SU-DHL-6 (cell line): Measurements from ENCODE around the gene QKI.

ENCODE experiments used
- H2AFZ ChIP-seq: fragments of 200-600 bp; sonication (generic); 2 replicates; pipeline ENCODE4 v1.6.1; 2014; ENCODE audit warnings: low read depth, mild to moderate bottlenecking, moderate library complexity, mixed read lengths, antibody characterized with exemption, low read length; ENCODE audit not compliant: severe bottlenecking
- H3F3A ChIP-seq: fragments of 200-600 bp; shearing (Covaris generic); 2 replicates; pipeline ENCODE4 v1.6.0; 2016; ENCODE audit warnings: antibody characterized with exemption, mild to moderate bottlenecking; ENCODE audit not compliant: insufficient read depth
- H3K27ac ChIP-seq: fragments of 200-600 bp; sonication (generic); 2 replicates; pipeline ENCODE4 v1.5.1; 2016; ENCODE audit warnings: low read depth, mild to moderate bottlenecking, low read length, moderate library complexity, mixed read lengths
- H3K27me3 ChIP-seq: fragments of 200-600 bp; sonication (generic), shearing (Covaris generic); 2 replicates; pipeline ENCODE4 v1.6.0; 2014; ENCODE audit warnings: mild to moderate bottlenecking, low read length
- H3K36me3 ChIP-seq: fragments of 200-600 bp; sonication (generic); 2 replicates; pipeline ENCODE4 v1.6.1; 2014; ENCODE audit warnings: mild to moderate bottlenecking, low read length, mixed read lengths
- H3K4me2 ChIP-seq: fragments of 300-600, 200-600 bp; shearing (Covaris generic), sonication (generic); 2 replicates; pipeline ENCODE4 v1.6.0; 2014; ENCODE audit warnings: low read length, low read depth, mild to moderate bottlenecking; ENCODE audit not compliant: poor library complexity, severe bottlenecking
- H3K4me3 ChIP-seq: fragments of 200-600 bp; sonication (generic); 2 replicates; pipeline ENCODE4 v1.5.1; 2014; ENCODE audit warnings: antibody characterized with exemption, low read length, mild to moderate bottlenecking, mixed read lengths; ENCODE audit not compliant: insufficient read depth, poor library complexity, severe bottlenecking
- H3K79me2 ChIP-seq: fragments of 200-600 bp; sonication (generic); 2 replicates; pipeline ENCODE4 v1.6.1; 2014; ENCODE audit warnings: mild to moderate bottlenecking, low read length, moderate library complexity; ENCODE audit not compliant: insufficient read depth
- H3K9ac ChIP-seq: fragments of 200-600 bp; sonication (generic); 2 replicates; pipeline ENCODE4 v1.7.0; 2014; ENCODE audit warnings: mild to moderate bottlenecking, low read length
- H3K9me2 ChIP-seq: fragments of 200-600 bp; sonication (generic); replicated peaks from 2 replicates; pipeline ENCODE4 v1.6.1; 2014; ENCODE audit warnings: low read length; ENCODE audit not compliant: insufficient read depth
- H3K9me3 ChIP-seq: fragments of 200-600 bp; sonication (generic); 2 replicates; pipeline ENCODE4 v1.6.1; 2014; ENCODE audit warnings: low read length, mixed read lengths; ENCODE audit not compliant: insufficient read depth
- H4K20me1 ChIP-seq: fragments of 200-600 bp; sonication (generic); 2 replicates; pipeline ENCODE4 v1.6.1; 2014; ENCODE audit warnings: low read depth, mild to moderate bottlenecking, antibody characterized with exemption, low read length, moderate library complexity, mixed read lengths
- CTCF ChIP-seq: fragments of 200-600 bp; sonication (generic); IDR thresholded peaks from one replicate; pipeline ENCODE4 v1.5.1; 2017; ENCODE audit warnings: antibody characterized with exemption, mild to moderate bottlenecking, low read length, moderate library complexity; ENCODE audit not compliant: insufficient read depth, poor library complexity, severe bottlenecking
- EZH2phosphoT487 ChIP-seq: fragments of 200-600 bp; sonication (generic), shearing (Covaris generic); conservative IDR thresholded peaks from 2 replicates; pipeline ENCODE4 v1.6.1; 2018; ENCODE audit warnings: mild to moderate bottlenecking, antibody characterized with exemption, low read length, moderate library complexity, mixed read lengths

Gene QKI

GRCh38 chr6:163457637-163458561 lies 43.4 kb downstream of the QKI start:
- Histone ChIP-seq H3K27ac (no peak overlapping the region), H4K20me1 (peaks cover 4% of the 10 kb centered on the region), H3K9ac (no peak overlapping the region), H3F3A (no peaks in the 10 kb centered on the region), H2AFZ (no peak overlapping the region), H3K9me2 (no peaks in the 10 kb centered on the region), H3K27me3 (no peaks in the 10 kb centered on the region), H3K4me3 (no peak overlapping the region), H3K36me3 (no peaks in the 10 kb centered on the region), H3K4me2 (no peak overlapping the region), H3K79me2 (peaks cover 55% of the 10 kb centered on the region), H3K9me3 (no peaks in the 10 kb centered on the region)
- no peak for TF ChIP-seq CTCF
- no peak for TF ChIP-seq EZH2phosphoT487

DNA sequence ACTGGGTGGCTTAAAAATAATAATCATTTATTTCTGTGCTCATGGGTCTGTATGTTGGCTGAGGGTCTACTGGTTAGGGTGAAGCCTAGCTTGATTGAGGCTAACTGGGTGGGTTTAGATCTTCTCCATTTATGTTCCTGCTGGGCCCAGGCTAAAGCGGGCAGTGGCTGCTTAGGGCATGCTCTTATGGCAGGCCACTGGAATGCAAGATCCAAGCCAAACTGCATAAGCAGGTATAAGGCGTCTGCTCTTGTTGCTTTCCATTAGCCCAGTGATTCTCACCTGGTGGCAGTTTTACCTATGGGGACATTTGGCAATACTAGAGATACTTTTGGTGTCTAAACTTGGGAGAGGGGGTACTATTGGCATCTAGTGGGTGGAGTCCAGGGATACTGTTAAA lies 44.5 kb downstream of the QKI start:
- Histone ChIP-seq H3K27ac (no peak overlapping the region), H3F3A (no peaks in the 10 kb centered on the region), H3K4me2 (no peak overlapping the region), H3K36me3 (no peaks in the 10 kb centered on the region), H3K9me3 (no peaks in the 10 kb centered on the region), H3K79me2 (peaks cover 50% of the 10 kb centered on the region), H3K4me3 (no peak overlapping the region), H3K27me3 (no peaks in the 10 kb centered on the region), H3K9ac (no peak overlapping the region), H4K20me1 (peaks cover under 1% of the 10 kb centered on the region), H2AFZ (no peak overlapping the region), H3K9me2 (no peaks in the 10 kb centered on the region)
- TF ChIP-seq CTCF (no peak), EZH2phosphoT487 (no peak)

DNA sequence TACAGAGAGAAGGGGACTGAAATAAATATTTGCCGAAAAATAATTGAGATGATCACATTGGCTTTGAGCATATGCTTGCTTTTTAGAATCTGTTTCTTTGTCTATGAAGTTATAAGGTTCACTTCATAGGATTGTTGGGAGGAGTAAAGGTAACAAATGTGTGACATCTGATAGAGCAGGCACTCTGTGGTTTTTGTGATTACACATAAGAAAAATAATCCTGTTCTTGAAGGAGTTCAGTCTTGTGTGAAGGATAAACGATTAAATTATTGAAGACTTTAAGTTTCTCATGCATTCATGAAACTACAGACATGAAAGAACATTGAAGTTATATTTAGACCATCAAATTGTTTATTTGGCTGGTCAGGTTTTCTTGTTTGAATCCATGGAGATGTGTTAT lies 45.0 kb downstream of the QKI start:
- Histone ChIP-seq H3K27ac (no peak overlapping the region), H3K9me3 (no peaks in the 10 kb centered on the region), H3K9ac (no peak overlapping the region), H4K20me1 (no peaks in the 10 kb centered on the region; the same call in 1 of the 2 replicates), H3F3A (no peaks in the 10 kb centered on the region), H3K27me3 (no peaks in the 10 kb centered on the region), H3K79me2 (peaks cover 46% of the 10 kb centered on the region), H3K4me3 (no peak overlapping the region), H3K4me2 (peak overlapping the region; percentile 69), H3K36me3 (no peaks in the 10 kb centered on the region), H2AFZ (no peak overlapping the region), H3K9me2 (no peaks in the 10 kb centered on the region)
- TF ChIP-seq CTCF (no peak), EZH2phosphoT487 (no peak)
